GM12878 (cell line): ENCODE measurements around the gene SKA1. TPM values are rescaled to one million over a fixed set of nuclear protein-coding genes. Genes with fewer than 3 reads are reported as not detected.

Experiments
- CBFB ChIP-seq: IDR thresholded peaks from 2 replicates; pipeline ENCODE4 v1.6.1; 2016; ENCODE audit warnings: antibody characterized with exemption, low read depth
- CREM ChIP-seq: IDR thresholded peaks from 2 replicates; pipeline ENCODE4 v1.6.1; 2014; ENCODE audit warnings: antibody characterized with exemption, low read depth
- DPF2 ChIP-seq: fragments of 450-650 bp; IDR thresholded peaks from 2 replicates; pipeline ENCODE4 v1.6.1; 2017; ENCODE audit warnings: mild to moderate bottlenecking
- EGR1 ChIP-seq, 2 experiments: IDR thresholded peaks; 1 replicate in 1 of 2; 2 replicates in 1 of 2; pipeline ENCODE4 v1.6.1; 2011 to 2012; ENCODE audit warnings: low read depth in 2 of 2, low read length in 2 of 2, borderline replicate concordance in 1 of 2, mild to moderate bottlenecking in 1 of 2, moderate library complexity in 1 of 2
- HDAC2 ChIP-seq: fragments of 200-600 bp; sonication (generic); IDR thresholded peaks from 2 replicates; pipeline ENCODE4 v1.6.1; 2017
- JUNB ChIP-seq: IDR thresholded peaks from 2 replicates; pipeline ENCODE4 v1.6.1; 2016; ENCODE audit warnings: antibody characterized with exemption, mild to moderate bottlenecking
- KLF5 ChIP-seq: fragments of 450-650 bp; IDR thresholded peaks from 2 replicates; pipeline ENCODE4 v1.6.1; 2014; ENCODE audit warnings: mild to moderate bottlenecking; ENCODE audit not compliant: partially characterized antibody
- MEF2A ChIP-seq: IDR thresholded peaks from 2 replicates; pipeline ENCODE4 v1.6.1; 2011; ENCODE audit warnings: low read depth, mild to moderate bottlenecking, low read length, moderate library complexity; ENCODE audit not compliant: insufficient read depth
- NKRF ChIP-seq: fragments of 450-650 bp; conservative IDR thresholded peaks from 2 replicates; pipeline ENCODE4 v1.6.1; 2017; ENCODE audit warnings: mild to moderate bottlenecking, moderate library complexity
- PAX5 ChIP-seq: IDR thresholded peaks from 2 replicates; pipeline ENCODE4 v1.6.1; 2011; ENCODE audit warnings: low read depth, low read length, borderline replicate concordance
- RAD21 ChIP-seq: IDR thresholded peaks from 2 replicates; pipeline ENCODE4 v1.6.1; 2011; ENCODE audit warnings: mild to moderate bottlenecking, low read depth, low read length, moderate library complexity; ENCODE audit not compliant: insufficient read depth
- RB1 ChIP-seq: fragments of 450-650 bp; formaldehyde crosslinking; IDR thresholded peaks from 2 replicates; pipeline ENCODE4 v1.6.1; 2017; ENCODE audit warnings: mild to moderate bottlenecking, borderline replicate concordance
- YY1 ChIP-seq: IDR thresholded peaks from 2 replicates; pipeline ENCODE4 v1.6.1; 2011; ENCODE audit warnings: low read depth, mild to moderate bottlenecking, low read length
- ZNF207 ChIP-seq: fragments of 450-650 bp; IDR thresholded peaks from 2 replicates; pipeline ENCODE4 v1.6.1; 2014; ENCODE audit warnings: antibody characterized with exemption, mild to moderate bottlenecking, borderline replicate concordance
- ZNF24 ChIP-seq: fragments of 450-650 bp; IDR thresholded peaks from 2 replicates; pipeline ENCODE4 v1.6.1; 2017; ENCODE audit warnings: antibody characterized with exemption, mild to moderate bottlenecking
- polyA plus RNA-seq, 11 experiments: library from polyadenylated mRNA; depleted of rRNA in 4 of 11; unstranded in 6 of 11; stranded (reverse) in 5 of 11; fragments of >200 nt; fragmentation: Nextera tagmentation in 4 of 11; fragmentation: Illumina TruSeq in 1 of 11; extraction: Ambion mirVana in 4 of 11; extraction: Trizol in 1 of 11; gene quantifications; 1 replicate in 1 of 11; 2 replicates in 10 of 11; pipeline versions ENCODE4 v1.2.1 to v1.2.3, GENCODE V29; 2011 to 2016; ENCODE audit warnings: inconsistent platforms in 2 of 11, missing spikeins in 2 of 11, low read depth in 1 of 11
- total RNA-seq, 4 experiments: library from RNA; depleted of rRNA in 3 of 4; stranded (reverse); fragments of >200 nt in 3 of 4; fragmentation: Illumina TruSeq in 1 of 4; extraction: Trizol in 1 of 4; gene quantifications; 2 replicates each; pipeline versions ENCODE4 v1.2.1 to v1.2.3, GENCODE V29; 2013 to 2021
- TF ChIP-seq, protein P1 (sequence below): IDR thresholded peaks from 2 replicates; pipeline ENCODE4 v1.6.1; 2012; ENCODE audit warnings: low read depth, low read length, improper control_type of control experiment
- TF ChIP-seq, protein P2 (sequence below): IDR thresholded peaks from 2 replicates; pipeline ENCODE4 v1.6.1; 2011; ENCODE audit warnings: mild to moderate bottlenecking, low read depth, low read length, moderate library complexity; ENCODE audit not compliant: insufficient replicate concordance
- TF ChIP-seq, protein P3 (sequence below): IDR thresholded peaks from 2 replicates; pipeline ENCODE4 v1.6.1; 2012; ENCODE audit warnings: improper control_type of control experiment, low read depth, low read length; ENCODE audit not compliant: insufficient replicate concordance

Gene SKA1
- total and polyA plus RNA-seq, 10 of the 15 experiments (the other 5 are each of a cell fraction or from before 2014, with no cell fraction given), result 16.4 to 36.7 (median 31.1) TPM

DNA sequence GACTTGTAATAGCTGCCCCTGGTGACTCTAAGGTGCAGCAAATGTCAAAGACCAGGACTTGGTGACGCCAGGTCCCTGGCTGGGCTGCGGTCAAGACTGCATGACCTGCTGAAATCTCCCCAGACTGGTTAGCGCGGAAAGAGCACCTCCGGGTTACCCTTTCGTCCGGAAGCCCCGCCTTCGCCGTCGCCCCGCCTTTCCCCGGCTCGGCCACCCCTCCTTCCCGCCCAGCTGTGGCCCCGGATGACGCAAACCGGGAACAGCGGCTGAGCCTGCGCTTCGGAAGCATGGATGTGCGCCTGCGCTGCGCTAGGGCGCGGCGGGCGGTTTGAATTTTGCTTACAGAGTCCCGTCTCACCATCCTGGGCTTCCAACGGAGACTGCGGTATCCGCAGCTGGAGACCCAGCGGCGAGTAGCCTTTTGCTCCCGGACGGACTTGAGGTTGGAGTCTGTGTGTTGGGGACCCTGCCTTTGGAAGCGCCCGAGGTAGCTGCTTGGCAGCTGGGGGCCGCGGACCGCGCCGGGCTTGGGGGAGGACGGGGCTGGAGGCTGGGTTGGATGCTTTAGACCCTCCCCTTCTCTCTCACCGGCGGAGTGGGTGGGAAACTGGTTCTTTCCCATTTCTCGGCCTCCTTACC is at the start of gene SKA1 (continued):
- TF ChIP-seq, protein P1, sequence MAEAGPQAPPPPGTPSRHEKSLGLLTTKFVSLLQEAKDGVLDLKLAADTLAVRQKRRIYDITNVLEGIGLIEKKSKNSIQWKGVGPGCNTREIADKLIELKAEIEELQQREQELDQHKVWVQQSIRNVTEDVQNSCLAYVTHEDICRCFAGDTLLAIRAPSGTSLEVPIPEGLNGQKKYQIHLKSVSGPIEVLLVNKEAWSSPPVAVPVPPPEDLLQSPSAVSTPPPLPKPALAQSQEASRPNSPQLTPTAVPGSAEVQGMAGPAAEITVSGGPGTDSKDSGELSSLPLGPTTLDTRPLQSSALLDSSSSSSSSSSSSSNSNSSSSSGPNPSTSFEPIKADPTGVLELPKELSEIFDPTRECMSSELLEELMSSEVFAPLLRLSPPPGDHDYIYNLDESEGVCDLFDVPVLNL, result peak; percentile 99
- TF ChIP-seq ZNF207 (no peak), CBFB (peak; percentile 23; the same call in 1 of the 2 replicates), KLF5 (no peak), DPF2 (0 out of 2 replicates have a peak, but pooled peaks have one; percentile 16), CREM (peak; percentile 61; the same call in 1 of the 2 replicates), RAD21 (no peak), RB1 (no peak; the same call in 1 of the 2 replicates), ZNF24 (no peak), PAX5 (peak; percentile 64; the same call in 1 of the 2 replicates), MEF2A (no peak), NKRF (peak; percentile 100), HDAC2 (peak; percentile 87; the same call in 1 of the 2 replicates), EGR1 (IDR thresholded peaks at IDR 0.05; ENCODE audit: borderline replicate concordance in 1 of 2, low read depth in 2 of 2, low read length in 2 of 2) (0 out of 3 replicates have a peak, but pooled peaks of 1 of the 2 experiments have one; percentile 14), YY1 (peak; percentile 56; the same call in 1 of the 2 replicates), JUNB (peak; percentile 41; the same call in 1 of the 2 replicates)
- TF ChIP-seq, protein P2, sequence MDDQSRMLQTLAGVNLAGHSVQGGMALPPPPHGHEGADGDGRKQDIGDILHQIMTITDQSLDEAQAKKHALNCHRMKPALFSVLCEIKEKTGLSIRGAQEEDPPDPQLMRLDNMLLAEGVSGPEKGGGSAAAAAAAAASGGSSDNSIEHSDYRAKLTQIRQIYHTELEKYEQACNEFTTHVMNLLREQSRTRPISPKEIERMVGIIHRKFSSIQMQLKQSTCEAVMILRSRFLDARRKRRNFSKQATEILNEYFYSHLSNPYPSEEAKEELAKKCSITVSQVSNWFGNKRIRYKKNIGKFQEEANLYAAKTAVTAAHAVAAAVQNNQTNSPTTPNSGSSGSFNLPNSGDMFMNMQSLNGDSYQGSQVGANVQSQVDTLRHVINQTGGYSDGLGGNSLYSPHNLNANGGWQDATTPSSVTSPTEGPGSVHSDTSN, result peak; percentile 56
- TF ChIP-seq, protein P3, sequence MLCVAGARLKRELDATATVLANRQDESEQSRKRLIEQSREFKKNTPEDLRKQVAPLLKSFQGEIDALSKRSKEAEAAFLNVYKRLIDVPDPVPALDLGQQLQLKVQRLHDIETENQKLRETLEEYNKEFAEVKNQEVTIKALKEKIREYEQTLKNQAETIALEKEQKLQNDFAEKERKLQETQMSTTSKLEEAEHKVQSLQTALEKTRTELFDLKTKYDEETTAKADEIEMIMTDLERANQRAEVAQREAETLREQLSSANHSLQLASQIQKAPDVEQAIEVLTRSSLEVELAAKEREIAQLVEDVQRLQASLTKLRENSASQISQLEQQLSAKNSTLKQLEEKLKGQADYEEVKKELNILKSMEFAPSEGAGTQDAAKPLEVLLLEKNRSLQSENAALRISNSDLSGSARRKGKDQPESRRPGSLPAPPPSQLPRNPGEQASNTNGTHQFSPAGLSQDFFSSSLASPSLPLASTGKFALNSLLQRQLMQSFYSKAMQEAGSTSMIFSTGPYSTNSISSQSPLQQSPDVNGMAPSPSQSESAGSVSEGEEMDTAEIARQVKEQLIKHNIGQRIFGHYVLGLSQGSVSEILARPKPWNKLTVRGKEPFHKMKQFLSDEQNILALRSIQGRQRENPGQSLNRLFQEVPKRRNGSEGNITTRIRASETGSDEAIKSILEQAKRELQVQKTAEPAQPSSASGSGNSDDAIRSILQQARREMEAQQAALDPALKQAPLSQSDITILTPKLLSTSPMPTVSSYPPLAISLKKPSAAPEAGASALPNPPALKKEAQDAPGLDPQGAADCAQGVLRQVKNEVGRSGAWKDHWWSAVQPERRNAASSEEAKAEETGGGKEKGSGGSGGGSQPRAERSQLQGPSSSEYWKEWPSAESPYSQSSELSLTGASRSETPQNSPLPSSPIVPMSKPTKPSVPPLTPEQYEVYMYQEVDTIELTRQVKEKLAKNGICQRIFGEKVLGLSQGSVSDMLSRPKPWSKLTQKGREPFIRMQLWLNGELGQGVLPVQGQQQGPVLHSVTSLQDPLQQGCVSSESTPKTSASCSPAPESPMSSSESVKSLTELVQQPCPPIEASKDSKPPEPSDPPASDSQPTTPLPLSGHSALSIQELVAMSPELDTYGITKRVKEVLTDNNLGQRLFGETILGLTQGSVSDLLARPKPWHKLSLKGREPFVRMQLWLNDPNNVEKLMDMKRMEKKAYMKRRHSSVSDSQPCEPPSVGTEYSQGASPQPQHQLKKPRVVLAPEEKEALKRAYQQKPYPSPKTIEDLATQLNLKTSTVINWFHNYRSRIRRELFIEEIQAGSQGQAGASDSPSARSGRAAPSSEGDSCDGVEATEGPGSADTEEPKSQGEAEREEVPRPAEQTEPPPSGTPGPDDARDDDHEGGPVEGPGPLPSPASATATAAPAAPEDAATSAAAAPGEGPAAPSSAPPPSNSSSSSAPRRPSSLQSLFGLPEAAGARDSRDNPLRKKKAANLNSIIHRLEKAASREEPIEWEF, result no peak
